ENCODE measurements around the gene ETNK1. TPM values are rescaled to one million over a fixed set of nuclear protein-coding genes. Genes with fewer than 3 reads are reported as not detected.
"Not testable (repeated sequence)": the region's sequence is repeated elsewhere in the genome, so short reads cannot be mapped to it uniquely, and the experiment has no call there.

The ETNK1 gene
- 27.9 TPM for total RNA-seq

GRCh38 chr12:22624870-22625761, at the start of gene ETNK1:
Gene ETNK1 (plus strand): TSS chr12:22625171. CDS start chr12:22625431, 260 bp downstream.
- H3K4me3 ChIP-seq (ENCODE audit: low read length) = peak within 1 kb of the TSS; percentile 79
- H3K4me1 ChIP-seq (ENCODE audit: insufficient read depth, low read length) = peaks cover 16% of the 10 kb centered on the region
- H3K27me3 ChIP-seq (ENCODE audit: insufficient read depth, low read length) = no peaks in the 10 kb centered on the region
- H3K9me3 ChIP-seq (ENCODE audit: low read depth, low read length) = no peaks in the 10 kb centered on the region

- H3K9me3 ChIP-seq (ENCODE audit: low read depth, low read length) = no peaks in the 10 kb centered on the region
- peaks cover 3% of the 10 kb centered on the region for H3K27me3 ChIP-seq (ENCODE audit: insufficient read depth, low read length)
- H3K4me1 ChIP-seq (ENCODE audit: insufficient read depth, low read length) = no peaks in the 10 kb centered on the region
- H3K4me3 ChIP-seq (ENCODE audit: low read length) = no peak overlapping the region
Measured at GRCh38 chr12:22576065-22576464, 48.9 kb upstream of the ETNK1 start.

DNA sequence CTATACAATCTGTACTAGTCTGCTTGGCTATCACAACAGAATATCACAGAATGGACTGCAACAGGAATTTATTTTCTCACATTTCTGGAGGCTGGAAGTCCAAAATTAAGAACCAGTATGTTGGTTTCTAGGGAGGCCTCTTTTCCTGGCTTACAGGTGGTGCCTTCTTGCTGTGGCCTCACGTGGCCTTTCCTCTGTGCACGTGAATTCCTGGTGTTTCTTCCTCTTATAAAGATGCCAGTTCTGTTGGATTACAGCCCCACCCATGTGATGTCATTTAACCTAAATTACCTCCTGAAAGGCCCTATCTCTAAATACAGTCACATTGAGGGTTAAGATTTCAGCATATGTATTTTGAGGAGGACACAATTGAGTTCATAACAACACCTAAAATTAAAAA, 48.5 kb upstream of the ETNK1 start:
- Histone ChIP-seq H3K27me3 (ENCODE audit: insufficient read depth, low read length) (peaks cover 3% of the 10 kb centered on the region), H3K9me3 (ENCODE audit: low read depth, low read length) (no peaks in the 10 kb centered on the region), H3K4me1 (ENCODE audit: insufficient read depth, low read length) (no peaks in the 10 kb centered on the region), H3K4me3 (ENCODE audit: low read length) (no peak overlapping the region)

GRCh38 chr12:22577667-22578066, 47.3 kb upstream of the ETNK1 start:
- Histone ChIP-seq H3K27me3 (ENCODE audit: insufficient read depth, low read length) (no peaks in the 10 kb centered on the region), H3K4me3 (ENCODE audit: low read length) (no peak overlapping the region), H3K9me3 (ENCODE audit: low read depth, low read length) (no peaks in the 10 kb centered on the region), H3K4me1 (ENCODE audit: insufficient read depth, low read length) (no peaks in the 10 kb centered on the region)

DNA sequence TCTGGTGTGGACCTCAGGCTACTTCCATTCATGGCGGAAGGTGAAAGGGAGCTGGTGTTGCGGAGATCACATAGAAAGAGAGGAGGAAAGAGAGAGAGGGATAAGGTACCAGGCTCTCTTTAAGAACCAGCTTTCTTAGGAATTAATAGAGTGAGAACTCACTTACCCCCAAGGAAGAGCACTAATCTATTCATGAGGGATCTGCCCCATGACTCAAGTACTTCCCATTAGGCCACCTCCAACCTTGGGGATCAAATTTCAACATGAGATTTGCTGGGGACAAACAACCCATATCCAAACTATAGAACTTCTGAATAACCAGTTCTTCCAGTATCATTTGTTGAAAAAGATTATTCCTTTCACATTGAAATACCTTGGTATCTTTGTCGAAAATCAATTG, 46.6 kb upstream of the ETNK1 start:
- H3K27me3 ChIP-seq (ENCODE audit: insufficient read depth, low read length) = no peaks in the 10 kb centered on the region
- no peaks in the 10 kb centered on the region for H3K4me1 ChIP-seq (ENCODE audit: insufficient read depth, low read length)
- H3K9me3 ChIP-seq (ENCODE audit: low read depth, low read length) = no peaks in the 10 kb centered on the region
- H3K4me3 ChIP-seq (ENCODE audit: low read length) = no peak overlapping the region

- Histone ChIP-seq H3K4me1 (ENCODE audit: insufficient read depth, low read length) (no peaks in the 10 kb centered on the region), H3K4me3 (ENCODE audit: low read length) (no peak overlapping the region), H3K9me3 (ENCODE audit: low read depth, low read length) (no peaks in the 10 kb centered on the region), H3K27me3 (ENCODE audit: insufficient read depth, low read length) (no peaks in the 10 kb centered on the region)
Measured at GRCh38 chr12:22588817-22589216, 36.2 kb upstream of the ETNK1 start.

- Histone ChIP-seq H3K4me3 (ENCODE audit: low read length) (no peak overlapping the region), H3K27me3 (ENCODE audit: insufficient read depth, low read length) (no peaks in the 10 kb centered on the region), H3K9me3 (ENCODE audit: low read depth, low read length) (no peaks in the 10 kb centered on the region), H3K4me1 (ENCODE audit: insufficient read depth, low read length) (no peaks in the 10 kb centered on the region)
Measured at GRCh38 chr12:22593864-22594263, 31.1 kb upstream of the ETNK1 start.

DNA sequence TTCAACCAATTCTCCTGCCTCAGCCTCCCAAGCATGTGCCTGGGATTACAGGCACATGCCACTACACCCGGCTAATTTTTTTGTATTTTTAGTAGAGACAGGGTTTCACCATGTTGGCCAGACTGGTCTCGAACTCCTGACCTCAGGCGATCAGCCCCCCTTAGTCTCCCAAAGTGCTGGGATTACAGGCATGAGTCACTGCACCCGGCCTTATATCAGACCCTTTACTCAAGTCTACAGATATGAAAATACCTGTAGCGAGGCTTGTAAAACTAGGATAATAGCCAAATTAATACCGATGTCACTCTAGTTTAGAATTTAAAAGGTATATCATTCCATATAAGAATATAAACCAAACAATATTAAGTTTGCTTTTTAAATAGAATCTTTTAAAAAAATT, 27.4 kb upstream of the ETNK1 start:
- not testable (repeated sequence) for H3K4me3 ChIP-seq (ENCODE audit: low read length); H3K4me1 ChIP-seq (ENCODE audit: insufficient read depth, low read length); H3K27me3 ChIP-seq (ENCODE audit: insufficient read depth, low read length); H3K9me3 ChIP-seq (ENCODE audit: low read depth, low read length)

GRCh38 chr12:22598141-22598762, 26.7 kb upstream of the ETNK1 start:
- Histone ChIP-seq H3K9me3 (ENCODE audit: low read depth, low read length) (no peaks in the 10 kb centered on the region), H3K4me1 (ENCODE audit: insufficient read depth, low read length) (no peaks in the 10 kb centered on the region), H3K4me3 (ENCODE audit: low read length) (no peak overlapping the region), H3K27me3 (ENCODE audit: insufficient read depth, low read length) (no peaks in the 10 kb centered on the region)

DNA sequence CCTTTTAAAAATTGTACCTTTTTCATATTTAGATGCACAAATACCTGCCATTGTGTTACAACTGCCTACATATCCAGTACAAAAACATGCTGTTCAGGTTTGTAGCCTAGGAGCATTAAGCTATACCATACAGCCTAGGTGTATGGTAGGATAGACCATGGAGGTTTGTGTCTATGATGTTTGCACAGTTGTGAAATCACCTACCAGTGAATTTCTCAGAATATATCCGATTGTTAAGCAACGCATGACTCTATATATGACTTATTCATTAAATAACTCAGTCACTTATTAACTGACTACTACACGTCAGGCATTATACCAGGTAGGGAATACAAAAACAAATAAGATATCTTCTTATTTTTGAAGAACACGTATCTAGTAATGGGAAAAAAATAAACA, 26.2 kb upstream of the ETNK1 start:
- no peaks in the 10 kb centered on the region for H3K27me3 ChIP-seq (ENCODE audit: insufficient read depth, low read length)

DNA sequence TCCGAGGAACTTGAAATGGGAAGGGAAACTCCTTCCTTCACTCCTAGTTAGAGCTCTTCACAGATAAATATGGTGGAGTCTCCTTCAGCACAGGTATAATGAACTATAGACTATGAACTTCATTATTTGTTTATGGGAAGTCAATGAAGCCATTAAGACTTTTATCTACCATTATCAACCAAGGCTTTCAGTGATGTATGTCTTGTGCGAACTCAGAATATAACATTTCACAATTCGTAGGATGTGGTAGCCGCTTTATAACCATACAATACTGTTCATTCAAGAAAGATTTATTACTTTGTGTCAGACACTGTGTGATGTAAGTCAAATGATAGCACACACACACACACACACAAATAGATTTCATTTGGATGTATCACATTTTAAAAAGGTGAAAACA, 24.8 kb upstream of the ETNK1 start:
- Histone ChIP-seq H3K27me3 (ENCODE audit: insufficient read depth, low read length) (no peaks in the 10 kb centered on the region), H3K4me1 (ENCODE audit: insufficient read depth, low read length) (no peaks in the 10 kb centered on the region), H3K9me3 (ENCODE audit: low read depth, low read length) (no peaks in the 10 kb centered on the region), H3K4me3 (ENCODE audit: low read length) (no peak overlapping the region)

More for the DNA sequence above, 26.2 kb upstream of the ETNK1 start:
- Histone ChIP-seq H3K9me3 (ENCODE audit: low read depth, low read length) (no peaks in the 10 kb centered on the region), H3K4me1 (ENCODE audit: insufficient read depth, low read length) (no peaks in the 10 kb centered on the region), H3K4me3 (ENCODE audit: low read length) (no peak overlapping the region)

DNA sequence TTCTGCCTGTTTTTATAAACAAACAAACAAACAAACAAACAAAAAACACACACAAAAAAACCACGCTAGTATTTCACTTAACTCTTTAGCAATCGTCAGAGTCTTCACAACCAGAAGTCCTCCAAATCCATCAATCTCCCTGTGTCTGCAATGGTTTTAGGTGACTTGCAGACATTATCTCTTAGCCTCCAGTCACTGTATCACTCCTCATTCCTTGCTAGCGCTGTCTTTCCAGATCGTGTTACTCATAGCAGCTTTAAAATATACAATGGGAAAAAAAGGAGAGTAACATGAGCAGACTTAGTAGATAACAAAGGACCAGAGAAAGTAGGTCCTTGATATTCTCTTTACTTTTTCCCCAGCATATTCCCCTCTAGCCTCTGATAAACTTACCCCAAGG, 15.5 kb upstream of the ETNK1 start:
- Histone ChIP-seq H3K9me3 (ENCODE audit: low read depth, low read length) (no peaks in the 10 kb centered on the region), H3K27me3 (ENCODE audit: insufficient read depth, low read length) (peaks cover 4% of the 10 kb centered on the region), H3K4me3 (ENCODE audit: low read length) (no peak overlapping the region), H3K4me1 (ENCODE audit: insufficient read depth, low read length) (no peaks in the 10 kb centered on the region)

DNA sequence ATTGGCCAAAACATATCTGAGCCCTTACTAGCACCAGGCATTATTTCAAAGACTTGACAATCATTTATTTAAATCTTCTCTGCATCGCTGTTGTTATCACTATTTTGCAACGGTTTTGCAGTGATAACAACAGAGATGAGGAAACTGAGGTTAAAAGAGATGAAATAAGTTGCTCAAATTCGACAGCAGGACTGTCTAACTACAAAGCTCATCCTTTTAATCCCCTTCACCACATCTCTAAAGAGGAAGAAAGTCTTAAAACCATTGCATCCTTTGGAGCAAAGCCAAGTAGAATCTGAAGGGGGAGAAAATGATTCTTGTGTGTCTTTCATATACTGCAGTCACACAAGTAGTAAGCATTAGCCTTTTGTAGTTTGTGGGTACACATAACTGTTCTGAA, 14.8 kb upstream of the ETNK1 start:
- no peak overlapping the region for H3K4me3 ChIP-seq (ENCODE audit: low read length)
- no peaks in the 10 kb centered on the region for H3K9me3 ChIP-seq (ENCODE audit: low read depth, low read length)
- H3K27me3 ChIP-seq (ENCODE audit: insufficient read depth, low read length) = peaks cover 4% of the 10 kb centered on the region
- H3K4me1 ChIP-seq (ENCODE audit: insufficient read depth, low read length) = no peaks in the 10 kb centered on the region

- not testable (repeated sequence) for H3K9me3 ChIP-seq (ENCODE audit: low read depth, low read length); H3K4me1 ChIP-seq (ENCODE audit: insufficient read depth, low read length); H3K4me3 ChIP-seq (ENCODE audit: low read length); H3K27me3 ChIP-seq (ENCODE audit: insufficient read depth, low read length)
Measured at GRCh38 chr12:22612822-22613221, 12.1 kb upstream of the ETNK1 start.

DNA sequence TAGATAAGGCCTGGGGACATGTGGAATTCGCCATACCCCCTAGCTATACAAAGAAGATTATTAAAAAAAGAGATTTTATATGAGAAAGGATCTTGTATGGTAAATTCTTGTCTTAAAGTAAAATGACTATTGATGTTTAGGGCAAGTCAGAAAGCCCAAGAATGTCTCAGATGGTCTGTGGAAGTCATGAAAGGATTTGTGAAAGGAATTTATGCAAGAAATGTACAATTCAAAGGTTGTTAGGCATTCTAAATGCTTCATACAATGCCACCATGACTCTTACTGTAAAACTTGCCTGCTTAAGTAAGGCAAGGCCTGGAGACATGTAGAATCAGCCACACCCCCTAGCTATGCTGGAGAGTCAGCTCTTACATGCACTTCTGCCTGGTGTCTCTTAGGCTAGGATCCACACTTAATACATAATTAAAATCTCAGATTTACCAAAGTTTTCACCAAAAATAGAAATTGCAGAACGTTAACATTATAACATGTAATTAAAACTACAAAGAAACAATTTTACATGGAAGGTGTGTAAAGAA, 8.9 kb upstream of the ETNK1 start:
- no peaks in the 10 kb centered on the region for H3K4me1 ChIP-seq (ENCODE audit: insufficient read depth, low read length)
- no peak overlapping the region for H3K4me3 ChIP-seq (ENCODE audit: low read length)
- H3K27me3 ChIP-seq (ENCODE audit: insufficient read depth, low read length) = no peaks in the 10 kb centered on the region
- H3K9me3 ChIP-seq (ENCODE audit: low read depth, low read length) = no peaks in the 10 kb centered on the region

Data from mononuclear cell (primary cell).